Measurements from ENCODE around the gene ZBTB7C.

GRCh38 chr18:48308755-48309575 is 100.2 kb downstream of the ZBTB7C start:
- no peak for TF ChIP-seq CTCF (IDR thresholded peaks at IDR 0.05)
- no peak for TF ChIP-seq POLR2A (IDR thresholded peaks at IDR 0.05)

Measured in esophagus squamous epithelium (tissue), 4 donors.